ENCODE measurements around the gene NPPB. TPM values are rescaled to one million over a fixed set of nuclear protein-coding genes. Genes with fewer than 3 reads are reported as not detected.

NPPB gene
- total RNA-seq, 1 experiment from 2014 or later, result not detected

DNA sequence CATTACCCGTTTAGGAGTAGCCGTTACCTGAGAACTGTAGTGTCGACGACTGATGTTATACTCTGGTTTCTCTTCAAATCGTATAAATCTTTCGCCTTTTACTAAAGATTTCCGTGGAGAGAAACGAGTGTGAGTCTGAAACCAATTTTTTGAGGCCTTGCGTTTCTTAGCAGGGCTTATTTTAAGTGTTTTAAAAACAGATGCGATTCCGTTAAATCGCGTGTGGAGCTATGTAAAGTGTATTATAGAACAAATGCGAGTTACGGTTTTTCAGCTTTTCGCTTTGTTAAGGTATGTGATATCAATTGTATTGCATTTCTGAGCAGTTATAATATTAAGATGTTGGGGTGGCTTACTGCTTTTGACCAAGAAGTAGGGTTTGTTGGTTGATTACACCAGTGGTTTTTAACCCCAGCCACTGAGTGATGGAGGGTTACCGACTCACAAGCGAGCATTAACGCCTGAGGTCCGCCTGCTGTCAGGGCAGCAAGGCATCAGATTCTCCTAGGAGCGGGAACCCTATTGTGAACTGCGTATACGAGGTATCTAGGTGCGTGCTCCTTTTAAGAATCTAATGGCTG, 49.4 kb upstream of the NPPB start (continued):
- TF ChIP-seq, protein P1, sequence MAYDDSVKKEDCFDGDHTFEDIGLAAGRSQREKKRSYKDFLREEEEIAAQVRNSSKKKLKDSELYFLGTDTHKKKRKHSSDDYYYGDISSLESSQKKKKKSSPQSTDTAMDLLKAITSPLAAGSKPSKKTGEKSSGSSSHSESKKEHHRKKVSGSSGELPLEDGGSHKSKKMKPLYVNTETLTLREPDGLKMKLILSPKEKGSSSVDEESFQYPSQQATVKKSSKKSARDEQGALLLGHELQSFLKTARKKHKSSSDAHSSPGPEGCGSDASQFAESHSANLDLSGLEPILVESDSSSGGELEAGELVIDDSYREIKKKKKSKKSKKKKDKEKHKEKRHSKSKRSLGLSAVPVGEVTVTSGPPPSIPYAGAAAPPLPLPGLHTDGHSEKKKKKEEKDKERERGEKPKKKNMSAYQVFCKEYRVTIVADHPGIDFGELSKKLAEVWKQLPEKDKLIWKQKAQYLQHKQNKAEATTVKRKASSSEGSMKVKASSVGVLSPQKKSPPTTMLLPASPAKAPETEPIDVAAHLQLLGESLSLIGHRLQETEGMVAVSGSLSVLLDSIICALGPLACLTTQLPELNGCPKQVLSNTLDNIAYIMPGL (CRISPR knock-in tag; IDR thresholded peaks at IDR 0.05), result peak; percentile 51; the same call in 1 of the 2 replicates
- TF ChIP-seq, protein P2, sequence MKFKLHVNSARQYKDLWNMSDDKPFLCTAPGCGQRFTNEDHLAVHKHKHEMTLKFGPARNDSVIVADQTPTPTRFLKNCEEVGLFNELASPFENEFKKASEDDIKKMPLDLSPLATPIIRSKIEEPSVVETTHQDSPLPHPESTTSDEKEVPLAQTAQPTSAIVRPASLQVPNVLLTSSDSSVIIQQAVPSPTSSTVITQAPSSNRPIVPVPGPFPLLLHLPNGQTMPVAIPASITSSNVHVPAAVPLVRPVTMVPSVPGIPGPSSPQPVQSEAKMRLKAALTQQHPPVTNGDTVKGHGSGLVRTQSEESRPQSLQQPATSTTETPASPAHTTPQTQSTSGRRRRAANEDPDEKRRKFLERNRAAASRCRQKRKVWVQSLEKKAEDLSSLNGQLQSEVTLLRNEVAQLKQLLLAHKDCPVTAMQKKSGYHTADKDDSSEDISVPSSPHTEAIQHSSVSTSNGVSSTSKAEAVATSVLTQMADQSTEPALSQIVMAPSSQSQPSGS (CRISPR knock-in tag; IDR thresholded peaks at IDR 0.05; ENCODE audit: borderline replicate concordance, low read depth), result peak; percentile 12; the same call in 1 of the 2 replicates
- TF ChIP-seq ZNF396 (CRISPR knock-in tag; IDR thresholded peaks at IDR 0.05; ENCODE audit: borderline replicate concordance) (no peak), NR1H2 (CRISPR knock-in tag; IDR thresholded peaks at IDR 0.05) (no peak), NFATC4 (CRISPR knock-in tag; IDR thresholded peaks at IDR 0.05) (peak; percentile 98), ZNF423 (CRISPR knock-in tag; IDR thresholded peaks at IDR 0.05) (peak; percentile 49; the same call in 1 of the 2 replicates), ZNF219 (CRISPR knock-in tag; IDR thresholded peaks at IDR 0.05; ENCODE audit: borderline replicate concordance) (peak; percentile 67), SMAD4 (CRISPR knock-in tag; IDR thresholded peaks at IDR 0.05) (0 out of 2 replicates have a peak, but pooled peaks have one; percentile 69), NR2C2 (CRISPR knock-in tag; IDR thresholded peaks at IDR 0.05) (no peak; the same call in 1 of the 2 replicates), TEAD4 (CRISPR knock-in tag; IDR thresholded peaks at IDR 0.05) (peak; percentile 18; the same call in 1 of the 2 replicates), JUN (CRISPR knock-in tag; IDR thresholded peaks at IDR 0.05) (peak; percentile 71; the same call in 1 of the 2 replicates), FOXP1 (CRISPR knock-in tag; IDR thresholded peaks at IDR 0.05; ENCODE audit: borderline replicate concordance) (0 out of 2 replicates have a peak, but pooled peaks have one; percentile 14), JAZF1 (CRISPR knock-in tag; IDR thresholded peaks at IDR 0.05) (peak; percentile 84; the same call in 1 of the 2 replicates), ZNF138 (CRISPR knock-in tag; conservative IDR thresholded peaks at IDR 0.05) (no peak), ZNF232 (CRISPR knock-in tag; IDR thresholded peaks at IDR 0.05) (peak; percentile 75; the same call in 1 of the 2 replicates), ZNF416 (CRISPR knock-in tag; IDR thresholded peaks at IDR 0.05) (peak; percentile 99), IRF2 (CRISPR knock-in tag; IDR thresholded peaks at IDR 0.05; ENCODE audit: borderline replicate concordance, low read depth) (peak; percentile 78)
- TF ChIP-seq, protein P3, sequence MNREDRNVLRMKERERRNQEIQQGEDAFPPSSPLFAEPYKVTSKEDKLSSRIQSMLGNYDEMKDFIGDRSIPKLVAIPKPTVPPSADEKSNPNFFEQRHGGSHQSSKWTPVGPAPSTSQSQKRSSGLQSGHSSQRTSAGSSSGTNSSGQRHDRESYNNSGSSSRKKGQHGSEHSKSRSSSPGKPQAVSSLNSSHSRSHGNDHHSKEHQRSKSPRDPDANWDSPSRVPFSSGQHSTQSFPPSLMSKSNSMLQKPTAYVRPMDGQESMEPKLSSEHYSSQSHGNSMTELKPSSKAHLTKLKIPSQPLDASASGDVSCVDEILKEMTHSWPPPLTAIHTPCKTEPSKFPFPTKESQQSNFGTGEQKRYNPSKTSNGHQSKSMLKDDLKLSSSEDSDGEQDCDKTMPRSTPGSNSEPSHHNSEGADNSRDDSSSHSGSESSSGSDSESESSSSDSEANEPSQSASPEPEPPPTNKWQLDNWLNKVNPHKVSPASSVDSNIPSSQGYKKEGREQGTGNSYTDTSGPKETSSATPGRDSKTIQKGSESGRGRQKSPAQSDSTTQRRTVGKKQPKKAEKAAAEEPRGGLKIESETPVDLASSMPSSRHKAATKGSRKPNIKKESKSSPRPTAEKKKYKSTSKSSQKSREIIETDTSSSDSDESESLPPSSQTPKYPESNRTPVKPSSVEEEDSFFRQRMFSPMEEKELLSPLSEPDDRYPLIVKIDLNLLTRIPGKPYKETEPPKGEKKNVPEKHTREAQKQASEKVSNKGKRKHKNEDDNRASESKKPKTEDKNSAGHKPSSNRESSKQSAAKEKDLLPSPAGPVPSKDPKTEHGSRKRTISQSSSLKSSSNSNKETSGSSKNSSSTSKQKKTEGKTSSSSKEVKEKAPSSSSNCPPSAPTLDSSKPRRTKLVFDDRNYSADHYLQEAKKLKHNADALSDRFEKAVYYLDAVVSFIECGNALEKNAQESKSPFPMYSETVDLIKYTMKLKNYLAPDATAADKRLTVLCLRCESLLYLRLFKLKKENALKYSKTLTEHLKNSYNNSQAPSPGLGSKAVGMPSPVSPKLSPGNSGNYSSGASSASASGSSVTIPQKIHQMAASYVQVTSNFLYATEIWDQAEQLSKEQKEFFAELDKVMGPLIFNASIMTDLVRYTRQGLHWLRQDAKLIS (CRISPR knock-in tag; IDR thresholded peaks at IDR 0.05; ENCODE audit: borderline replicate concordance), result peak; percentile 96
- TF ChIP-seq, protein P4, sequence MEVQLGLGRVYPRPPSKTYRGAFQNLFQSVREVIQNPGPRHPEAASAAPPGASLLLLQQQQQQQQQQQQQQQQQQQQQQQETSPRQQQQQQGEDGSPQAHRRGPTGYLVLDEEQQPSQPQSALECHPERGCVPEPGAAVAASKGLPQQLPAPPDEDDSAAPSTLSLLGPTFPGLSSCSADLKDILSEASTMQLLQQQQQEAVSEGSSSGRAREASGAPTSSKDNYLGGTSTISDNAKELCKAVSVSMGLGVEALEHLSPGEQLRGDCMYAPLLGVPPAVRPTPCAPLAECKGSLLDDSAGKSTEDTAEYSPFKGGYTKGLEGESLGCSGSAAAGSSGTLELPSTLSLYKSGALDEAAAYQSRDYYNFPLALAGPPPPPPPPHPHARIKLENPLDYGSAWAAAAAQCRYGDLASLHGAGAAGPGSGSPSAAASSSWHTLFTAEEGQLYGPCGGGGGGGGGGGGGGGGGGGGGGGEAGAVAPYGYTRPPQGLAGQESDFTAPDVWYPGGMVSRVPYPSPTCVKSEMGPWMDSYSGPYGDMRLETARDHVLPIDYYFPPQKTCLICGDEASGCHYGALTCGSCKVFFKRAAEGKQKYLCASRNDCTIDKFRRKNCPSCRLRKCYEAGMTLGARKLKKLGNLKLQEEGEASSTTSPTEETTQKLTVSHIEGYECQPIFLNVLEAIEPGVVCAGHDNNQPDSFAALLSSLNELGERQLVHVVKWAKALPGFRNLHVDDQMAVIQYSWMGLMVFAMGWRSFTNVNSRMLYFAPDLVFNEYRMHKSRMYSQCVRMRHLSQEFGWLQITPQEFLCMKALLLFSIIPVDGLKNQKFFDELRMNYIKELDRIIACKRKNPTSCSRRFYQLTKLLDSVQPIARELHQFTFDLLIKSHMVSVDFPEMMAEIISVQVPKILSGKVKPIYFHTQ (CRISPR knock-in tag; IDR thresholded peaks at IDR 0.05), result peak; percentile 99
- TF ChIP-seq, protein P5, sequence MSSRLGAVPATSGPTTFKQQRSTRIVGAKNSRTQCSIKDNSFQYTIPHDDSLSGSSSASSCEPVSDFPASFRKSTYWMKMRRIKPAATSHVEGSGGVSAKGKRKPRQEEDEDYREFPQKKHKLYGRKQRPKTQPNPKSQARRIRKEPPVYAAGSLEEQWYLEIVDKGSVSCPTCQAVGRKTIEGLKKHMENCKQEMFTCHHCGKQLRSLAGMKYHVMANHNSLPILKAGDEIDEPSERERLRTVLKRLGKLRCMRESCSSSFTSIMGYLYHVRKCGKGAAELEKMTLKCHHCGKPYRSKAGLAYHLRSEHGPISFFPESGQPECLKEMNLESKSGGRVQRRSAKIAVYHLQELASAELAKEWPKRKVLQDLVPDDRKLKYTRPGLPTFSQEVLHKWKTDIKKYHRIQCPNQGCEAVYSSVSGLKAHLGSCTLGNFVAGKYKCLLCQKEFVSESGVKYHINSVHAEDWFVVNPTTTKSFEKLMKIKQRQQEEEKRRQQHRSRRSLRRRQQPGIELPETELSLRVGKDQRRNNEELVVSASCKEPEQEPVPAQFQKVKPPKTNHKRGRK (CRISPR knock-in tag; IDR thresholded peaks at IDR 0.05; ENCODE audit: borderline replicate concordance), result peak; percentile 51; the same call in 1 of the 2 replicates
- TF ChIP-seq, protein P6, sequence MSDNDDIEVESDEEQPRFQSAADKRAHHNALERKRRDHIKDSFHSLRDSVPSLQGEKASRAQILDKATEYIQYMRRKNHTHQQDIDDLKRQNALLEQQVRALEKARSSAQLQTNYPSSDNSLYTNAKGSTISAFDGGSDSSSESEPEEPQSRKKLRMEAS (CRISPR knock-in tag; IDR thresholded peaks at IDR 0.05), result peak; percentile 55
- TF ChIP-seq, protein P7, sequence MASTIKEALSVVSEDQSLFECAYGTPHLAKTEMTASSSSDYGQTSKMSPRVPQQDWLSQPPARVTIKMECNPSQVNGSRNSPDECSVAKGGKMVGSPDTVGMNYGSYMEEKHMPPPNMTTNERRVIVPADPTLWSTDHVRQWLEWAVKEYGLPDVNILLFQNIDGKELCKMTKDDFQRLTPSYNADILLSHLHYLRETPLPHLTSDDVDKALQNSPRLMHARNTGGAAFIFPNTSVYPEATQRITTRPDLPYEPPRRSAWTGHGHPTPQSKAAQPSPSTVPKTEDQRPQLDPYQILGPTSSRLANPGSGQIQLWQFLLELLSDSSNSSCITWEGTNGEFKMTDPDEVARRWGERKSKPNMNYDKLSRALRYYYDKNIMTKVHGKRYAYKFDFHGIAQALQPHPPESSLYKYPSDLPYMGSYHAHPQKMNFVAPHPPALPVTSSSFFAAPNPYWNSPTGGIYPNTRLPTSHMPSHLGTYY (CRISPR knock-in tag; IDR thresholded peaks at IDR 0.05), result peak; percentile 99
- TF ChIP-seq, protein P8, sequence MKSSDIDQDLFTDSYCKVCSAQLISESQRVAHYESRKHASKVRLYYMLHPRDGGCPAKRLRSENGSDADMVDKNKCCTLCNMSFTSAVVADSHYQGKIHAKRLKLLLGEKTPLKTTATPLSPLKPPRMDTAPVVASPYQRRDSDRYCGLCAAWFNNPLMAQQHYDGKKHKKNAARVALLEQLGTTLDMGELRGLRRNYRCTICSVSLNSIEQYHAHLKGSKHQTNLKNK (CRISPR knock-in tag; IDR thresholded peaks at IDR 0.05), result peak; percentile 99
- TF ChIP-seq, protein P9, sequence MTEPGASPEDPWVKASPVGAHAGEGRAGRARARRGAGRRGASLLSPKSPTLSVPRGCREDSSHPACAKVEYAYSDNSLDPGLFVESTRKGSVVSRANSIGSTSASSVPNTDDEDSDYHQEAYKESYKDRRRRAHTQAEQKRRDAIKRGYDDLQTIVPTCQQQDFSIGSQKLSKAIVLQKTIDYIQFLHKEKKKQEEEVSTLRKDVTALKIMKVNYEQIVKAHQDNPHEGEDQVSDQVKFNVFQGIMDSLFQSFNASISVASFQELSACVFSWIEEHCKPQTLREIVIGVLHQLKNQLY (CRISPR knock-in tag; IDR thresholded peaks at IDR 0.05), result peak; percentile 87

All from WTC11 (cell line).